ENCODE results near the gene TGIF1. TPM values are rescaled to one million over a fixed set of nuclear protein-coding genes. Genes with fewer than 3 reads are reported as not detected.

Gene TGIF1
- total RNA-seq, 2 donors from 2014 or later, result 18.6 to 86.1 TPM

- H3K27ac Mint-ChIP-seq, result no peak overlapping the region
- no peaks in the 10 kb centered on the region for H3K9me3 Mint-ChIP-seq
- no peaks in the 10 kb centered on the region for H3K4me1 Mint-ChIP-seq
- ATAC-seq (replicated peaks), result no peak
- H3K27me3 Mint-ChIP-seq, result no peaks in the 10 kb centered on the region
- H3K36me3 Mint-ChIP-seq (ENCODE audit: low read depth), result no peaks in the 10 kb centered on the region
- H3K4me3 Mint-ChIP-seq, result no peak overlapping the region
These were observed 29.1 kb upstream of the TGIF1 start for GRCh38 chr18:3420919-3421279.

- no peaks in the 10 kb centered on the region for H3K4me1 Mint-ChIP-seq
- no peak overlapping the region for H3K27ac Mint-ChIP-seq
- no peaks in the 10 kb centered on the region for H3K36me3 Mint-ChIP-seq (ENCODE audit: low read depth)
- no peaks in the 10 kb centered on the region for H3K9me3 Mint-ChIP-seq
- ATAC-seq (replicated peaks), result no peak
- H3K27me3 Mint-ChIP-seq, result no peaks in the 10 kb centered on the region
- no peak overlapping the region for H3K4me3 Mint-ChIP-seq
These were observed 27.1 kb upstream of the TGIF1 start for GRCh38 chr18:3422905-3423304.

- ATAC-seq (replicated peaks), result no peak
These were observed 25.6 kb upstream of the TGIF1 start for GRCh38 chr18:3424280-3424890.

GRCh38 chr18:3425030-3425429 lies 24.9 kb upstream of the TGIF1 start:
- no peaks in the 10 kb centered on the region for H3K4me1 Mint-ChIP-seq
- no peak overlapping the region for H3K4me3 Mint-ChIP-seq
- no peaks in the 10 kb centered on the region for H3K9me3 Mint-ChIP-seq
- ATAC-seq (replicated peaks), result no peak
- no peaks in the 10 kb centered on the region for H3K27me3 Mint-ChIP-seq
- H3K36me3 Mint-ChIP-seq (ENCODE audit: low read depth), result no peaks in the 10 kb centered on the region
- H3K27ac Mint-ChIP-seq, result no peak overlapping the region

More at GRCh38 chr18:3424280-3424890, 25.6 kb upstream of the TGIF1 start:
- H3K27me3 Mint-ChIP-seq, result no peaks in the 10 kb centered on the region
- no peaks in the 10 kb centered on the region for H3K36me3 Mint-ChIP-seq (ENCODE audit: low read depth)
- no peak overlapping the region for H3K4me3 Mint-ChIP-seq
- no peaks in the 10 kb centered on the region for H3K9me3 Mint-ChIP-seq
- no peaks in the 10 kb centered on the region for H3K4me1 Mint-ChIP-seq
- H3K27ac Mint-ChIP-seq, result no peak overlapping the region

- no peaks in the 10 kb centered on the region for H3K27me3 Mint-ChIP-seq
- ATAC-seq (replicated peaks), result no peak
- no peaks in the 10 kb centered on the region for H3K36me3 Mint-ChIP-seq (ENCODE audit: low read depth)
- H3K4me1 Mint-ChIP-seq, result no peaks in the 10 kb centered on the region
- no peak overlapping the region for H3K27ac Mint-ChIP-seq
- no peaks in the 10 kb centered on the region for H3K9me3 Mint-ChIP-seq
- H3K4me3 Mint-ChIP-seq, result no peak overlapping the region
These were observed 24.5 kb upstream of the TGIF1 start for GRCh38 chr18:3425446-3425845.

GRCh38 chr18:3426074-3426473 lies 23.9 kb upstream of the TGIF1 start:
- ATAC-seq (replicated peaks), result no peak
- Mint-ChIP-seq H3K27ac (no peak overlapping the region), H3K4me1 (no peaks in the 10 kb centered on the region), H3K27me3 (no peaks in the 10 kb centered on the region), H3K36me3 (ENCODE audit: low read depth) (no peaks in the 10 kb centered on the region), H3K4me3 (no peak overlapping the region), H3K9me3 (no peaks in the 10 kb centered on the region)

GRCh38 chr18:3427944-3428343 lies 22.0 kb upstream of the TGIF1 start:
- H3K9me3 Mint-ChIP-seq, result no peaks in the 10 kb centered on the region
- H3K27me3 Mint-ChIP-seq, result no peaks in the 10 kb centered on the region
- no peaks in the 10 kb centered on the region for H3K36me3 Mint-ChIP-seq (ENCODE audit: low read depth)
- no peaks in the 10 kb centered on the region for H3K4me1 Mint-ChIP-seq
- H3K4me3 Mint-ChIP-seq, result no peak overlapping the region
- ATAC-seq (replicated peaks), result no peak
- no peak overlapping the region for H3K27ac Mint-ChIP-seq

GRCh38 chr18:3429121-3429520 lies 20.9 kb upstream of the TGIF1 start:
- no peak overlapping the region for H3K4me3 Mint-ChIP-seq
- no peak overlapping the region for H3K27ac Mint-ChIP-seq
- no peaks in the 10 kb centered on the region for H3K36me3 Mint-ChIP-seq (ENCODE audit: low read depth)
- H3K27me3 Mint-ChIP-seq, result no peaks in the 10 kb centered on the region
- ATAC-seq (replicated peaks), result no peak
- no peaks in the 10 kb centered on the region for H3K9me3 Mint-ChIP-seq
- no peaks in the 10 kb centered on the region for H3K4me1 Mint-ChIP-seq

- H3K36me3 Mint-ChIP-seq (ENCODE audit: low read depth), result no peaks in the 10 kb centered on the region
- no peak for ATAC-seq (replicated peaks)
- no peaks in the 10 kb centered on the region for H3K27me3 Mint-ChIP-seq
- H3K4me3 Mint-ChIP-seq, result no peak overlapping the region
- H3K4me1 Mint-ChIP-seq, result no peaks in the 10 kb centered on the region
- no peaks in the 10 kb centered on the region for H3K9me3 Mint-ChIP-seq
- no peak overlapping the region for H3K27ac Mint-ChIP-seq
These were observed 15.3 kb upstream of the TGIF1 start for GRCh38 chr18:3434685-3435084.

GRCh38 chr18:3440341-3440740 lies 9.6 kb upstream of the TGIF1 start:
- no peak for ATAC-seq (replicated peaks)
- Mint-ChIP-seq H3K36me3 (ENCODE audit: low read depth) (no peaks in the 10 kb centered on the region), H3K4me3 (no peak overlapping the region), H3K9me3 (no peaks in the 10 kb centered on the region), H3K4me1 (no peaks in the 10 kb centered on the region), H3K27me3 (no peaks in the 10 kb centered on the region), H3K27ac (no peak overlapping the region)

GRCh38 chr18:3441290-3441689 lies 8.7 kb upstream of the TGIF1 start:
- Mint-ChIP-seq H3K27me3 (no peaks in the 10 kb centered on the region), H3K27ac (no peak overlapping the region), H3K4me3 (no peak overlapping the region), H3K9me3 (no peaks in the 10 kb centered on the region), H3K4me1 (no peaks in the 10 kb centered on the region), H3K36me3 (ENCODE audit: low read depth) (no peaks in the 10 kb centered on the region)
- peak; percentile 40 for ATAC-seq (replicated peaks)

GRCh38 chr18:3442919-3443318 lies 7.1 kb upstream of the TGIF1 start:
- Mint-ChIP-seq H3K9me3 (no peaks in the 10 kb centered on the region), H3K27me3 (no peaks in the 10 kb centered on the region), H3K36me3 (ENCODE audit: low read depth) (peaks cover 4% of the 10 kb centered on the region), H3K27ac (no peak overlapping the region), H3K4me3 (no peak overlapping the region), H3K4me1 (peaks cover 4% of the 10 kb centered on the region)
- no peak for ATAC-seq (replicated peaks)

- Mint-ChIP-seq H3K4me3 (no peak overlapping the region), H3K9me3 (no peaks in the 10 kb centered on the region), H3K27me3 (no peaks in the 10 kb centered on the region), H3K27ac (no peak overlapping the region), H3K36me3 (ENCODE audit: low read depth) (peaks cover 18% of the 10 kb centered on the region), H3K4me1 (peaks cover 4% of the 10 kb centered on the region)
- no peak for ATAC-seq (replicated peaks)
These were observed 5.7 kb upstream of the TGIF1 start for GRCh38 chr18:3444296-3444695.

GRCh38 chr18:3444954-3445353 lies 5.0 kb upstream of the TGIF1 start:
- no peaks in the 10 kb centered on the region for H3K27me3 Mint-ChIP-seq
- peaks cover 4% of the 10 kb centered on the region for H3K4me1 Mint-ChIP-seq
- H3K4me3 Mint-ChIP-seq, result no peak overlapping the region
- H3K27ac Mint-ChIP-seq, result no peak overlapping the region
- peaks cover 24% of the 10 kb centered on the region for H3K36me3 Mint-ChIP-seq (ENCODE audit: low read depth)
- ATAC-seq (replicated peaks), result no peak
- no peaks in the 10 kb centered on the region for H3K9me3 Mint-ChIP-seq

GRCh38 chr18:3447068-3447894 lies 2.7 kb upstream of the TGIF1 start:
- Mint-ChIP-seq H3K27me3 (no peaks in the 10 kb centered on the region), H3K36me3 (ENCODE audit: low read depth) (peaks cover 46% of the 10 kb centered on the region)
- no peak for ATAC-seq (replicated peaks)

More at GRCh38 chr18:3447068-3447894, 2.7 kb upstream of the TGIF1 start:
- Mint-ChIP-seq H3K27ac (peak overlapping the region; percentile 99), H3K4me3 (peak overlapping the region; percentile 98), H3K9me3 (no peaks in the 10 kb centered on the region), H3K4me1 (peaks cover 4% of the 10 kb centered on the region)
